Epithelial cell of proximal tubule (primary cell): ENCODE results near the gene SPNS2. TPM values are rescaled to one million over a fixed set of nuclear protein-coding genes. Genes with fewer than 3 reads are reported as not detected.

ENCODE experiments used
- DNase-seq: peaks from one replicate; pipeline ENCODE4 v3.0.0-alpha.2; 2011; ENCODE audit warnings: low read depth
- H3K4me3 ChIP-seq: 2 replicates; pipeline ENCODE4 v1.5.1; 2011; ENCODE audit warnings: low read depth, mild to moderate bottlenecking, low read length
- total RNA-seq: library from RNA; depleted of rRNA; stranded (reverse); fragments of >200 nt; gene quantifications from 2 replicates; pipeline ENCODE4 v1.2.3, GENCODE V29; 2015
- TF ChIP-seq, protein P1 (sequence below): conservative IDR thresholded peaks from 2 replicates; pipeline ENCODE4 v1.5.1; 2012; ENCODE audit warnings: low read depth, mild to moderate bottlenecking, low read length

Gene SPNS2
- total RNA-seq, 1 donor from 2014 or later, result 162 TPM

DNA sequence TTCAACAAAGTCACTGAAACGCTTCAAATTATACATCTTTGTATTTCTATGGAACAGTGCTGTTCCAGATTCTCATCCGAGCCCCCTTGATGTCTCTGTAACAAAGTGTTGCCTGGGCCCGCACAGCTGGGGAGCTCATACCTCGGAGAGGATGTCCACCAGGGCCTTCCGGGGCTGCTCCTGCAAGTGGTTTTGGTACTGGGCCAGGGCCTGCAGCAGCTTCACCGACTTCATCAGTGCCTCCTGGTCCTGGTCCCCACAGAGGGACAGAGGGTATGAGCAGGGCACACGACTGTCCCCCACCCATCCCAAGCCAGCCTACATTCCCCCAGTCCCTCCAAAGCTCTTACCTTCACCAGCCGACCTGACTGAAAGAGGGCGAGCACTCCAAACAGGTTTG is 55.0 kb downstream of the SPNS2 start:
- TF ChIP-seq, protein P1, sequence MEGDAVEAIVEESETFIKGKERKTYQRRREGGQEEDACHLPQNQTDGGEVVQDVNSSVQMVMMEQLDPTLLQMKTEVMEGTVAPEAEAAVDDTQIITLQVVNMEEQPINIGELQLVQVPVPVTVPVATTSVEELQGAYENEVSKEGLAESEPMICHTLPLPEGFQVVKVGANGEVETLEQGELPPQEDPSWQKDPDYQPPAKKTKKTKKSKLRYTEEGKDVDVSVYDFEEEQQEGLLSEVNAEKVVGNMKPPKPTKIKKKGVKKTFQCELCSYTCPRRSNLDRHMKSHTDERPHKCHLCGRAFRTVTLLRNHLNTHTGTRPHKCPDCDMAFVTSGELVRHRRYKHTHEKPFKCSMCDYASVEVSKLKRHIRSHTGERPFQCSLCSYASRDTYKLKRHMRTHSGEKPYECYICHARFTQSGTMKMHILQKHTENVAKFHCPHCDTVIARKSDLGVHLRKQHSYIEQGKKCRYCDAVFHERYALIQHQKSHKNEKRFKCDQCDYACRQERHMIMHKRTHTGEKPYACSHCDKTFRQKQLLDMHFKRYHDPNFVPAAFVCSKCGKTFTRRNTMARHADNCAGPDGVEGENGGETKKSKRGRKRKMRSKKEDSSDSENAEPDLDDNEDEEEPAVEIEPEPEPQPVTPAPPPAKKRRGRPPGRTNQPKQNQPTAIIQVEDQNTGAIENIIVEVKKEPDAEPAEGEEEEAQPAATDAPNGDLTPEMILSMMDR, result no peak
- DNase-seq, result no peak
- peak overlapping the region; percentile 99 for H3K4me3 ChIP-seq

DNA sequence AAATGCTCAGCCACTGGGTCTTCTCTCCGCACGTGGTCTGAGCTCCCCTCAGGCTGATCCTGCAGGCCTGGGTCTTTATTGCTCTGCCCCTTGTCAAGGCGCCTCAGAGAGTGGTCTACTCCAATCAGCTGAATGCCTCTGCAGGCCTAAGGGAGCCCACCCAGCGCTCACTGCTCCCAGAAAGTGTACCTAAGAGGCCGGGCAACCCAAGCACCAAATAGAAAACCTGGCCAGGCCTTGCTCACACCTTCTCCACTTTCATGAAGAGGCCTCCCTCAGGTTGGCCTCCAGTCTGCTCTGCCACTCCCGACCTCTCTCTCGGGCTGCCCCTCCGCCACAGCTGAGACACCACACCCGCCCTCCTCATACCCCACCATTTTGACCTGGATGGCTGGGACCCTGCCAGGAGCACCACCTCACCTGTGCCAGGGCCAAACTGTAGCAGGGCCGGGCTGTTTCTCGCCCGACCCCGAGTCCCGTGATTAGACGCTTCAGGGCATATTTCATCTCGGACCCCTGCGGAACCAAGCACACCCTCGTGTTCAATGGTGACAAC is 55.8 kb downstream of the SPNS2 start:
- DNase-seq, result no peak
- peak overlapping the region; percentile 99 for H3K4me3 ChIP-seq
- TF ChIP-seq, protein P1, result no peak

DNA sequence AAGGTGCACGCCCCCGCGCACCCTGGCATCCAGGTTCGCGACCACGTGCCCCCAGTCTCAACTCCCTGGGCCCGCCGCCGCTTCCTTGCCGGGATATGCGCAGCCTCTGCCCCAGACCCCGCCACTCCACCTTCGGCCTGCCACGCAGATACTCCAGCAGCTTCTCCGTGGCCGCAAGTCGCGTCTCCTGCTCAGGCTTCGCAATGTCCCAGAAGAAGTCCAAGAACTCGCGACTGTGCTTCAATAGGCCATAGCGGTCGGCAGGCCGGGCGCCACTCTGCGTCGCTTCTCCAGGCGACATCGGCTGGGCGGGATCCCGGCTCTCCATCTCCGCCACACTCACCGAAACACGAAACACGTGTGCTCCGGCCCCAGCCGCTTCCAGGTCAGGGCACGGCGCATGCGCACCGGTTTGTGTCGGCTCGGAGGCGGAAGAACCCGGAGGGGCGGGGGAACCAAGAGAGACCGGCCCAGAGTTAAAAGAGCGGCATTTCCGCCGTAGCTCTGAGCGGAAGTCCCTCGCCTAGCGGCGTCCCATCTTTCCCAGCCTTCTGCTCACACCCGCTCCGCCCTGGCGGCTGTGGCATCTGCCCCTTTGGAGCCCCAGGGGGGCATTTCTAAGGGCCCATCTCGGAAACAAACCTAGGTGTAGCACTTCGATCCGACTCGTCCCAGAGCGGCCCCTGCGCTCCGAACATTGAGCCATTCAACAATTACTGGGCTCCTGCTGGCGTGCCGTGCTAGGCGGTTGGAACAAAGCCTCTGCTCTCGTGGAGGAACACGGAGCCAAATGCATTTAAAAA is 56.5 kb downstream of the SPNS2 start, which contains the start of gene MYBBP1A:
TSS of gene MYBBP1A (minus strand) at position 388 of the 803 bp plus-strand sequence. CDS start at position 328, 60 bp downstream.
- H3K4me3 ChIP-seq, result peak within 1 kb of the TSS; percentile 99
- peak; percentile 52 for DNase-seq
- TF ChIP-seq, protein P1, result no peak

DNA sequence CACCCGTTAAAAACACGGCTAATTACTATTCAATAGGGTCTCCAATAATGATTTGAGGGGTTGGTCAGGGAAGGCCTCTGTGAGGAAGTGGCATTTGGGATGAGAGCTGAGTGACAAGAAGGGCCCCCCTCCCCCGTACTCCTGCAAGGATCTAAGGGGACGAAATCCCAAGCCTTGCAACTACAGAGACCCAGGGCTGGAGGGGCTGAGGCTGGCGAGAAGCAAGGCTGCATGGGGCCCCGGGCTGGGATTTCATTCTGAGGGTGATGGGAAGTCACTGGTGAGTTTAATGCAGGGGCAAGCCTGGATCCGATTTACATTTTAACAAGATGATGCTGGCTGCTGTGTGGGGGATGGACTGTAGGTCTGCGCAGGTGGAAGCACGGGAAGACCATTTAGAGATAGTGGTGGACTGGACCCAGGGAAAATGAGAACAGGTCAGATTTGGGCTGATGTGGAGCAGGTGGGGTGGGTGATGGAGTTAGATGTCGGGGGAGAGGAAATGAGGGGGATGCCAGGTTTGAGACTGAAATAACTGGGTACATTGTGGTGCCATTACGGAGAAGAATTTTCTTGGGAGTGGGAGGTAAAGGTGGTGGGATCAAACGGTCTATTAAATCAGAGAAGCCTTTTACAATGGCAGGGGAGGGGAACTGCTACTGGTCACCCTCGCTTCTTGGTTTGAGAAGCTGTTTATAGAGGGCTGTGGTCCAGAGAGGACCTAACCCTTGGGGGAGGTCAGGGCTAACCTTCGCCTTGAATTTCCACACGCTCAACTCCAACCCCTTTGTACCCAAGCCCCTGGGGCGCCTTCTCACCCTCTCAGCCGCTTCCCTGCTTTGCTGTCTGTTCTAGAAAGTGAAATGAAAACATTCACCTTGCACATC is 57.4 kb downstream of the SPNS2 start:
- H3K4me3 ChIP-seq, result peak overlapping the region; percentile 99
- TF ChIP-seq, protein P1, result no peak
- no peak for DNase-seq

DNA sequence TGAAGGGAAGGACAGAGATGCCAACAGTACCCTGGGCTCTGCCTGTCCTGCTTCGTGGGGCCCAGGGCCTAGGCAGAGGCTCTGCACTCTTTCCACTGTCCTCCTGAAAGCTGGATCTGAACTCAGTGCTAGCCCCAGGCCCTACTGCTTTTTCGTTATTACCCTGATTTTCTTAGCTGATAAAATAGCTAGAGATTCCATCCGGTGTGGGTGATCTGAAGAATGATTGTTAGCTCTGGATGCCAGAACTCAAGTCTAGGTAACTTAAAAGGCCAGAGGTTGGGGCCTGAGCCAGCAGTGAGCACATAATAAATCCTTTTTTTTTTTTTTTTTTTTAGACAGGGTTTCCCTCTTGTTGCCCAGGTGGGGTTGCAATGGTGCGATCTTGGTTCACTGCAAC is 58.3 kb downstream of the SPNS2 start:
- no peak for DNase-seq

DNA sequence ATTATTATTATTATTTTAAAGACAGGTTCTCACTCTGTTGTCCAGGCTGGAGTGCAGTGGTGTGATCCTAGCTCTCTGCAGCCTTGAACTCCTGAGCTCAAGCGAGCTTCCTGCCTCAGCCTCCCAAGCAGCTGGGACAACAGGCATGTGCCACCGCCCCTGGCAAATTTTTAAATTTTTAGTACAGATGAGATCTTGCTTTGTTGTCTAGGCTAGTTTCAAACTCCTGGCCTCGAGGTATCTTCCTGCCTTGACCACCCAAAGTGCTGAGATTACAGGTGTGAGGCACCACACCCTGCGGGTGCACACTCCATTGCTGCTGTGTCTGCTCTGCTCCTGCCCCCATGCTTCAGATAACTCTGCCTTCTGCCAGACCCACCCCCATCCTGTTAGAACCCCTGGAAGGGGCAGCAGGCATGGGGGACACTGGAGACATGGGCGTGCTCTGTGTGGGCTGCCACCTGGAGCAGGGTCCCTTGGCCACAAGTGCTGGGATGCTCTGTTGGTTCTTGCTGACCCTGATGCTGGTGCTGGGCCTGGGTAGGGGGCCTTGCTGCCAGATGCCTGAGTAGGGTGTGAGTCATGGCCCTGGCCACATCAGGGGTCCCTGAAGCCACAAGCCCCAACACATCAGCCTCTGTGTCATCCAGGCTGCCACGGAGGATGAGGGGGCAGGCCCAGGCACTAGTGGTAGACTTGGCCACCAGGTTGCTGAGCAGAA is 59.1 kb downstream of the SPNS2 start:
- TF ChIP-seq, protein P1, result no peak
- DNase-seq, result no peak
- no peak overlapping the region for H3K4me3 ChIP-seq

More for the DNA sequence above, 58.3 kb downstream of the SPNS2 start:
- TF ChIP-seq, protein P1, result no peak
- H3K4me3 ChIP-seq, result no peak overlapping the region
